Activated naive CD8-positive, alpha-beta T cell treated with anti-CD3 and anti-CD28 coated beads, Interleukin-2, amount 10 ng/mL, durations not matched to agents 7 days and 5 days (primary cell): ENCODE results near the gene REV1. TPM values are rescaled to one million over a fixed set of nuclear protein-coding genes. Genes with fewer than 3 reads are reported as not detected.
A peak's percentile ranks its signal among the peaks of the same experiment; 100 is the strongest.

Experiments
- ATAC-seq: fragments of 150-1000 bp; cut with Tn5 transposase; one replicate; pipeline ENCODE4 v1.10.0; 2021; ENCODE audit warnings: low read depth, moderate library complexity
- POLR2A ChIA-PET: fragments of 350-600 bp; sonication (Branson Sonifier 250); formaldehyde crosslinking; loops from one replicate; lab custom pipeline; 2021; ENCODE audit warnings: antibody characterized with exemption; lab: Charles Lee
- DNase-seq: peaks from one replicate; pipeline ENCODE4 v3.0.0; 2021
- H3K27ac Mint-ChIP-seq: one replicate; pipeline ENCODE4 v1.8.0; 2022; ENCODE audit warnings: mild to moderate bottlenecking, mixed read lengths
- H3K27me3 Mint-ChIP-seq: one replicate; pipeline ENCODE4 v1.8.0; 2022; ENCODE audit warnings: mild to moderate bottlenecking, moderate library complexity, mixed read lengths
- H3K36me3 Mint-ChIP-seq: one replicate; pipeline ENCODE4 v1.8.0; 2021; ENCODE audit warnings: mild to moderate bottlenecking, mixed read lengths
- H3K4me1 Mint-ChIP-seq: one replicate; pipeline ENCODE4 v1.8.0; 2021; ENCODE audit warnings: mixed read lengths
- H3K4me3 Mint-ChIP-seq: one replicate; pipeline ENCODE4 v1.8.0; 2022; ENCODE audit warnings: mild to moderate bottlenecking, moderate library complexity, mixed read lengths
- H3K9me3 Mint-ChIP-seq: one replicate; pipeline ENCODE4 v1.8.0; 2021; ENCODE audit warnings: mixed read lengths
- total RNA-seq, 2 experiments: library from RNA; stranded (reverse); gene quantifications; one replicate each; pipeline ENCODE4 v1.2.3, GENCODE V29; 2021

Gene REV1
- total RNA-seq, 2 experiments from 2014 or later, result 48.4 to 50.5 TPM

GRCh38 chr2:99399063-99399462 is 90.8 kb downstream of the REV1 start:
- H3K4me1 Mint-ChIP-seq, result peaks cover 4% of the 10 kb centered on the region

GRCh38 chr2:99398303-99398702 is 91.5 kb downstream of the REV1 start:
- Mint-ChIP-seq H3K4me3 (no peak overlapping the region), H3K4me1 (peaks cover 2% of the 10 kb centered on the region), H3K27me3 (no peaks in the 10 kb centered on the region), H3K9me3 (no peaks in the 10 kb centered on the region), H3K27ac (no peak overlapping the region), H3K36me3 (peaks cover 38% of the 10 kb centered on the region)
- POLR2A ChIA-PET, result no interaction called here
- no peak for DNase-seq
- no peak for ATAC-seq

More at GRCh38 chr2:99399063-99399462, 90.8 kb downstream of the REV1 start:
- DNase-seq (no peak), ATAC-seq (no peak)
- no peaks in the 10 kb centered on the region for H3K9me3 Mint-ChIP-seq
- H3K36me3 Mint-ChIP-seq, result peaks cover 35% of the 10 kb centered on the region
- POLR2A ChIA-PET, result no interaction called here
- no peaks in the 10 kb centered on the region for H3K27me3 Mint-ChIP-seq
- no peak overlapping the region for H3K4me3 Mint-ChIP-seq
- no peak overlapping the region for H3K27ac Mint-ChIP-seq

GRCh38 chr2:99397266-99397920 is 92.4 kb downstream of the REV1 start:
- POLR2A ChIA-PET, result no interaction called here
- no peaks in the 10 kb centered on the region for H3K27me3 Mint-ChIP-seq
- ATAC-seq (no peak), DNase-seq (no peak)
- peaks cover 33% of the 10 kb centered on the region for H3K36me3 Mint-ChIP-seq
- H3K9me3 Mint-ChIP-seq, result no peaks in the 10 kb centered on the region
- no peaks in the 10 kb centered on the region for H3K4me1 Mint-ChIP-seq
- H3K27ac Mint-ChIP-seq, result peak overlapping the region; percentile 59
- H3K4me3 Mint-ChIP-seq, result no peak overlapping the region

- no peaks in the 10 kb centered on the region for H3K27me3 Mint-ChIP-seq
- peaks cover 36% of the 10 kb centered on the region for H3K36me3 Mint-ChIP-seq
- H3K4me1 Mint-ChIP-seq, result no peaks in the 10 kb centered on the region
- POLR2A ChIA-PET, result no interaction called here
- ATAC-seq (no peak), DNase-seq (no peak)
- H3K9me3 Mint-ChIP-seq, result no peaks in the 10 kb centered on the region
- H3K27ac Mint-ChIP-seq, result no peak overlapping the region
- H3K4me3 Mint-ChIP-seq, result no peak overlapping the region
These were observed 94.2 kb downstream of the REV1 start for GRCh38 chr2:99395589-99396130.

GRCh38 chr2:99389946-99390345 is 99.9 kb downstream of the REV1 start:
- ATAC-seq (no peak), DNase-seq (no peak)
- H3K27ac Mint-ChIP-seq, result no peak overlapping the region
- H3K4me3 Mint-ChIP-seq, result no peak overlapping the region
- no peaks in the 10 kb centered on the region for H3K9me3 Mint-ChIP-seq
- POLR2A ChIA-PET, result interaction anchor here (0.6 kb wide), 1 partner anchor 47 kb away, joined by 3 read pairs; no protein-coding TSS in a partner anchor
- H3K36me3 Mint-ChIP-seq, result peaks cover 26% of the 10 kb centered on the region
- no peaks in the 10 kb centered on the region for H3K27me3 Mint-ChIP-seq
- H3K4me1 Mint-ChIP-seq, result no peaks in the 10 kb centered on the region

- POLR2A ChIA-PET, result interaction anchor here (0.6 kb wide), 1 partner anchor 48 kb away, joined by 3 read pairs; no protein-coding TSS in a partner anchor
- Mint-ChIP-seq H3K4me3 (no peak overlapping the region), H3K27ac (no peak overlapping the region), H3K27me3 (no peaks in the 10 kb centered on the region), H3K36me3 (peaks cover 30% of the 10 kb centered on the region), H3K4me1 (no peaks in the 10 kb centered on the region), H3K9me3 (no peaks in the 10 kb centered on the region)
- ATAC-seq (no peak), DNase-seq (no peak)
These were observed 100.4 kb downstream of the REV1 start for GRCh38 chr2:99389371-99389770.

- no peaks in the 10 kb centered on the region for H3K9me3 Mint-ChIP-seq
- no peak overlapping the region for H3K27ac Mint-ChIP-seq
- no peaks in the 10 kb centered on the region for H3K4me1 Mint-ChIP-seq
- DNase-seq (no peak), ATAC-seq (no peak)
- POLR2A ChIA-PET, result no interaction called here
- H3K4me3 Mint-ChIP-seq, result no peak overlapping the region
- H3K27me3 Mint-ChIP-seq, result no peaks in the 10 kb centered on the region
- H3K36me3 Mint-ChIP-seq, result peaks cover 25% of the 10 kb centered on the region
These were observed 100.9 kb downstream of the REV1 start for GRCh38 chr2:99388892-99389291.

GRCh38 chr2:99386011-99386410 is 103.8 kb downstream of the REV1 start:
- Mint-ChIP-seq H3K9me3 (no peaks in the 10 kb centered on the region), H3K4me3 (no peak overlapping the region), H3K4me1 (no peaks in the 10 kb centered on the region), H3K27ac (no peak overlapping the region), H3K27me3 (no peaks in the 10 kb centered on the region), H3K36me3 (peaks cover 33% of the 10 kb centered on the region)
- DNase-seq, result no peak
- POLR2A ChIA-PET, result no interaction called here
- ATAC-seq, result no peak

- peaks cover 41% of the 10 kb centered on the region for H3K36me3 Mint-ChIP-seq
- H3K27ac Mint-ChIP-seq, result no peak overlapping the region
- POLR2A ChIA-PET, result interaction anchor here (0.8 kb wide), 1 partner anchor 25 kb away, joined by 3 read pairs; no protein-coding TSS in a partner anchor
These were observed 107.7 kb downstream of the REV1 start for GRCh38 chr2:99382143-99382542.

GRCh38 chr2:99380376-99381010 is 109.3 kb downstream of the REV1 start:
- no peak for DNase-seq
- Mint-ChIP-seq H3K27ac (no peak overlapping the region), H3K36me3 (peaks cover 44% of the 10 kb centered on the region), H3K4me3 (no peak overlapping the region), H3K9me3 (no peaks in the 10 kb centered on the region), H3K27me3 (no peaks in the 10 kb centered on the region), H3K4me1 (peaks cover 11% of the 10 kb centered on the region)
- POLR2A ChIA-PET, result no interaction called here
- no peak for ATAC-seq

More at GRCh38 chr2:99382143-99382542, 107.7 kb downstream of the REV1 start:
- Mint-ChIP-seq H3K4me3 (no peak overlapping the region), H3K27me3 (no peaks in the 10 kb centered on the region), H3K9me3 (no peaks in the 10 kb centered on the region), H3K4me1 (peaks cover 10% of the 10 kb centered on the region)
- DNase-seq (no peak), ATAC-seq (no peak)

- H3K27me3 Mint-ChIP-seq, result no peaks in the 10 kb centered on the region
- no peak for DNase-seq
- peaks cover 59% of the 10 kb centered on the region for H3K36me3 Mint-ChIP-seq
- no peak overlapping the region for H3K27ac Mint-ChIP-seq
- H3K4me3 Mint-ChIP-seq, result no peak overlapping the region
- peaks cover 2% of the 10 kb centered on the region for H3K9me3 Mint-ChIP-seq
- ATAC-seq, result no peak
- POLR2A ChIA-PET, result no interaction called here
- H3K4me1 Mint-ChIP-seq, result peaks cover 11% of the 10 kb centered on the region
These were observed 111.9 kb downstream of the REV1 start for GRCh38 chr2:99377879-99378278.

- Mint-ChIP-seq H3K36me3 (peaks cover 64% of the 10 kb centered on the region), H3K27me3 (no peaks in the 10 kb centered on the region), H3K9me3 (peaks cover 5% of the 10 kb centered on the region), H3K27ac (no peak overlapping the region), H3K4me1 (peaks cover 11% of the 10 kb centered on the region), H3K4me3 (no peak overlapping the region)
- DNase-seq (no peak), ATAC-seq (no peak)
- POLR2A ChIA-PET, result no interaction called here
These were observed 113.5 kb downstream of the REV1 start for GRCh38 chr2:99376254-99376864.

- DNase-seq, result no peak
- no peaks in the 10 kb centered on the region for H3K27me3 Mint-ChIP-seq
- peaks cover 56% of the 10 kb centered on the region for H3K36me3 Mint-ChIP-seq
- ATAC-seq, result no peak
- H3K4me1 Mint-ChIP-seq, result peaks cover 8% of the 10 kb centered on the region
- H3K9me3 Mint-ChIP-seq, result peaks cover 5% of the 10 kb centered on the region
- POLR2A ChIA-PET, result interaction anchor here (1.0 kb wide), 1 partner anchor 38 kb away, joined by 3 read pairs; the partner anchor contains the start of genes EIF5B and TXNDC9
- H3K27ac Mint-ChIP-seq, result no peak overlapping the region
- H3K4me3 Mint-ChIP-seq, result no peak overlapping the region
These were observed 115.1 kb downstream of the REV1 start for GRCh38 chr2:99374747-99375146.
